GM21515 (cell line): Measurements from ENCODE around the gene GPR143.
"Not testable (repeated sequence)": the region's sequence is repeated elsewhere in the genome, so short reads cannot be mapped to it uniquely, and the experiment has no call there.

Experiments used
- ATAC-seq: cut with Tn5 transposase; IDR thresholded peaks from one replicate; pipeline ENCODE4 v1.9.1; 2021; ENCODE audit not compliant: unreplicated experiment

The GPR143 gene

DNA sequence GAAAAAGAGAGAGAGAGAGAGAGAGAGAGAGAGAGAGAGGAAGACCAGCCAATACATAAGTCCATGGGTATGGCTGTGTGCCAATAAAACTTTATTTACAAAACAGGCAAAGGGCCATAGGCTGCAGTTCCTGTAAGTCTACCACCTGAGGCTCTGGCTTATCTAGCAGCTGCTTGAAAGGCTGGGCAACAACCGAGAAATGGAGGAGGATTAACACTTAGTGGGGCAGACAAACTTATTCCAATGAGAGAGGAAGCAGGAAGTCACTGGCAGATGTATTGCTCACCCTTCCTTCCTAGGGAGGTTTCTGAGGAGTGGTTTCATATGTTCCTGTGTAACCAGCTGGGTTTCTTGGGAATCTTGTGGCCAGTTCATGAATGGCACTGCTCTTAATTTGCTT lies 4.7 kb upstream of the GPR143 start:
- no peak for ATAC-seq

DNA sequence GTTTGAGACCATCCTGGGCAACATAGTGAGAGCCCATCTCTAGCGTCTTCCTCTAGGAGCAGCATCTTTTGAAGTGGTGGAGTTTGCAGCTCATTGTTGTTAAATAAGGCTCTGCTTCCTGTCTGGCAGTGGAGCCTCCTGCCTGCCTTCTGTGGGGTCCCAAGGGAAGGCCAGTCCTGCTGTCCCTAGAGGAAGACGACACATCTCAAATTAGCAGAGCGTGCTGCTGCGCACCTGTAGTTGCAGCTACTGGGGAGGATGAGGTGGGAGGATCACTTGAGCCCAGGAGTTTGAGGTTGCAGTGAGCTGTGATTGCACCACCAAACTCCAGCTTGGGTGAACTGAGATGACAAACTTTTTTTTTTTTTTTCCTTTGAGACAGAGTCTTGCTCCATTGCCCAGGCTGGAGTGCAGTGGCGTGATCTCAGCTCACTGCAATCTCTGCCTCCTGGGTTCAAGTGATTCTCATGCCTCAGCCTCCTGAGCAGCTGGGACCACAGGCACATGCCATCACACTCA lies 2.7 kb upstream of the GPR143 start:
- not testable (repeated sequence) for ATAC-seq

DNA sequence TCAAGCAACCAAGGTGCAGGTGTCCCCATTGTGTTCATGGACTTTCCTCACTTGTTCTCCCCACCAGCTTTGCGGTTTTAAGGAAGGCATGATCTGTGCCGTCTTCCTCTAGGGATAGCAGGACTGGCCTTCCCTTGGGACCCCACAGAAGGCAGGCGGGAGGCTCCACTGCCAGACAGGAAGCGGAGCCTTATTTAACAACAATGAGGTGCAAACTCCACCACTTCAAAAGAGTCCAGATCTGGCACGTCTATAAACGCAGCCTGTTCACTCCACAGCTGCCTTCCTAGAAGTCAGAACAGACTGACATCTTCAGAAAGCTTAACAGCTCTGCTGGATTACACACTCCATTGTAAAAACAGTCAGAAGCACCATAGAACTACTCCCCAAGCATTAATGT lies 1.7 kb upstream of the GPR143 start:
- no peak for ATAC-seq

DNA sequence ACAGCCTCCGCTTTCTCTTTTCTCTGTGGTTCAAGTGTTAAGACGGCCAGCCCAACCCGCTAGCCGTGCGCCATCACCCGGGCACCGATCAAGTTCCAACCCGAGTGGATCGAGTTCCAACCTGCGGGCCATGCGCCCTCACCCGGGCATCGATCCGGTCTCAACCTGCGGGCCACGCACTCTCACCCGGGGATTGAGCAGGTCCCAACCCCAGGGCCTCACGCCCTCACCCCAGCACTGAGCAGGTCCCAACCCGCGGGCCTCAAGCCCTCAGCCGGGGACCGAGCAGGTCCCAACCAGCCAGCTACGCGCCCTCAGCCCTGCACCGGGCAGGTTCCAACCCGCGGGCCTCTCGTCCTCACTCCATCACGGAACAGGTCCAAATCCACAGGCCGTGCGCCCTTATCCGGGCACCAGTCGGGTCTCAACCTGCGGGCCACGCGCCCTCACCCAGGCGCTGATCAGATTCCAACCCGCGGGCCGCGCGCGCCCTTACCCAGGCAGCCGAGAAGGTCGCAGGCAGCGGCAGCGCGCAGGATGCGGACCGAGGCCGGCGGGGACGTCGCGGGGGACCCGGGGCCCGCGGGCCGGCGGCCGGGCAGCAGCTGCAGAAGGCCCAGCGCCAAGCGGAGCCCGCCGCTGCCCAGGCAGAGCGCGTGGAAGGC lies 443 bp downstream of the GPR143 start:
- ATAC-seq, result no peak

DNA sequence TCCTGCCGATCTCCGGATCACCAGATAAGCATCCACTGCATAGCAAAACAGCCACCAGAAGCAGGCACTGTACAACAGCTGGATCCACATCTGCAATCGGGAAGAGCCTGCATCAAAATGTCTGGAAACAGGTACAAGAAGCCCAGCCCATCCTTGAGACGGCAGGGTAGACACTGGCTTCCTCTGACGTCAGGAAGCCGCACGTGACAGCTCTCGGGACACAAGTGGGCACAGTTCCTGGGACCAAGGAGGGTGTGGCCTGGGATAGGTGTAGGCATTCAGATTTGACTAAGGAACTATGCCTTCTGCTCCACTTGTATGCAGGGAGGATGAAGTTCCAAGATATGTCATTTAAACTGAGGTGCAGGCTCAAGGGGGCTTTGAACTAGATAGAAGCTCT lies 6.3 kb downstream of the GPR143 start:
- ATAC-seq, result no peak

DNA sequence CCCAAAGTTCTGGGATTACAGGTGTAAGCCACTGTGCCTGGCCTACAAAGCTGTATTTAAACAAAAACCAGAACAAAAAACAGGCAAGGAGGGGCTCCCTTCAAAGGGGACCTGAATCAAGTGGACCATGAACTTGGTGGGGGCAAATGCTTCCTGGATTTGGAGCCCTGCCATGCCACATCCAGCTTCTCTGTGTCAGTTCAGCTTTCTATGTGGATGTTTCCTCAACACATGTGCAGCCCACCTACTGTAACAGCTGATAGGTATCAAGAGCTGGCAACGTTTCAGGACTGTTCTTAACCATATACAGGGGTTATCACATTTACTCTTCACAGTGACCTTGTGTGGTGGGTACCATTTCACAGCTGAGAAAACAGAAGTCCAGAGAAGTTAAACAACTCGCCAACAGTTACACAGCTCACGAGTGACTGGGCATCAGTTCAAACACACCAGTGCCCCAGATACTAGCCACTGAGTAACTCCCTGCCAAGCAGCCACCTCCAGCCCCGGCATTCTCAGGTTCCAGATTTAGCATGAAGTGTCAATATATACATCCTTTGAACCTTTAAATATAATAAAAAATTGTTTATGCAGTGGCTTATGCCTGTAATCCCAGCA lies 7.5 kb downstream of the GPR143 start:
- ATAC-seq, result no peak

DNA sequence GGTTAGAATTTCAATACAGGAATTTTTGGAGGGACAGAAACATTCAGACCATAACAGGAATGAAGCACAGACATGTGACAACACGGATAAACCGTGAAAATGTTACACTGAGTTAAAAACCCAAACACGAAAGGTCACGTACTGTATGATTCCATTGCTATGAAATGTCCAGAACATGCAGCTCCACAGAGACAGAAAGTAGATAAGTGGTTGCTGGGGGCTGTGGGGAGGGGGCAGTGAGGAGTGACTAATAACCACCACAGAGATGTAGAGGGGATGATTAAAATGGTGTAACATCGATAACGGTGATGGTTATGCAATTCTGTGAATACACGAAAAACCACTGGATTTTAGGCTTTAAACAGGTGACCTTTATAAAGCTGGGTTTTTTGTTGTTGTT lies 8.3 kb downstream of the GPR143 start:
- no peak for ATAC-seq

DNA sequence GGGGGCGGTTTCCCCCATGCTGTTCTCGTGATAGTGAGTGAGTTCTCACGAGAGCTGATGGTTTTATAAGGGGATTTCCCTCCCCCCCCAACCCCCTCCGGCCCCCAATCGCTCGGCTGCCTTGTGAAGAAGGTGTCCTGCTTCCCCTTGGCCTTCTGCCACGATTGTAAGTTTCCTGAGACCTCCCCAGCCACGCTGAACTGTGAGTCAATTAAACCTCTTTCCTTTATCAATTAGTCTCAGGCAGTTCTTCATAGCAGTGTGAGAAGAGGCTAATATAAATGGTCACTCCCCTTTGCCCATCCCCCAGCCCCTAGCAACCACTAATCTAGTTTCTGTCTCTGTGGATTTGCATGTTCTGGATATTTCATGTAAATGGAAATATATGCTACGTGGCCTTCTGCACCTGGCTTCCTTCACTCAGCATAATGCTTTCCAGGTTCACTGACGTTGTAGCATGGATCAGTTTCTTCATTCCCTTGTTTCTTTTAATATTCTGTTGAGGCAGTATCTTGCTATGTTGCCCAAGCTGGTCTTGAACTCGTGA lies 16.4 kb downstream of the GPR143 start:
- ATAC-seq, result no peak

DNA sequence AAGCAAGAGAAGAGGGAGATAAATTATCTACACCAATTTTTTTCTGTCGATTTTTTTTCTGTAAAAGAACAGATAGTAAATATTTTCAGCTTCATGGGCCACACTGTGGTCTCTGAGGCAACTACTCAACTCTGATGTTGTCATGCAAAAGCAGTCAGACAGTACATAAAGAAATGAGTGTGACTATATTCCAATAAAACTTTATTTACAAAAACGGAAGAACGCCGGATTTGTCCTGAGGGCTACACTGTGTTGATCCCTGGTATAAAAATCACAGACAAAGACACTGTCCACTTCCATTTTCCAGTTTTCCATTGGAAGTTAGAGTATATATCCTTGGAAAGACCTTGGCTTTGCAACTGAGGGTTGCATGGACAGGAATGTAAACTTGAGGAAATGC lies 18.0 kb downstream of the GPR143 start:
- ATAC-seq, result no peak

DNA sequence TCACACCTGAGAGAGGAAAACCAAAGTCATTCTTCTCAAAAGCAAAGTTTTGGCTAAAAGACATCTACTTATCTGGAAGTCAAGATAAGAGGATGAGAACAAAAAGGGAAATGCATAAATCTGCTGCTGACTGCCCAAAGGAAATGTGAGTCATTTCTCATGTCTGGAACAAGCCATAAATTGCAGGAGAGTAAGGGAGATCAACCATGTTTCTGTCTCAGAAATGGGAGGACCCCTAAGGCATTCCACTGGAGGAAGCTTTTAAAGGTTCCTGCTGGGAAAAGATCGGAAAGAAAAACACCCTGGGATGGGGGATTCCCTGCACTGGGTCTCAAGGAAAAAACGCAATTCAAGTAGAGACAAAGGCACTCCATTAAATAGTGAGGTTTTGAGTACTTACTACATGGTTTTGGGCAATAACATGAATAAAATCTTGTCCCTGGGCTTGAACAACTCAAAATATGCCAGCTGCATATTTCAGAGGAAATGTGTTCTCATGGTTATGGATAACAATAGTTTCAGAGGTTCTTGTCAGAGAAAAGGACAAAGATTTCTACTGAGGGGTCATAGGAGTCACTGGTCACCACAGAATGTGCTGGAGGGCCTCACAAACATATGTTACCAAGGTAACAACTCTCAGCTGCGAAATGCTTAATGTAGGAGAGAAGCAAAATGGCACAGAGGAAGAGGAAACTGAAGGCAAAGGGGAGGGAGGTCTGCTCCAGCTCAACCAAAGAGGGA lies 19.3 kb downstream of the GPR143 start:
- ATAC-seq, result no peak

DNA sequence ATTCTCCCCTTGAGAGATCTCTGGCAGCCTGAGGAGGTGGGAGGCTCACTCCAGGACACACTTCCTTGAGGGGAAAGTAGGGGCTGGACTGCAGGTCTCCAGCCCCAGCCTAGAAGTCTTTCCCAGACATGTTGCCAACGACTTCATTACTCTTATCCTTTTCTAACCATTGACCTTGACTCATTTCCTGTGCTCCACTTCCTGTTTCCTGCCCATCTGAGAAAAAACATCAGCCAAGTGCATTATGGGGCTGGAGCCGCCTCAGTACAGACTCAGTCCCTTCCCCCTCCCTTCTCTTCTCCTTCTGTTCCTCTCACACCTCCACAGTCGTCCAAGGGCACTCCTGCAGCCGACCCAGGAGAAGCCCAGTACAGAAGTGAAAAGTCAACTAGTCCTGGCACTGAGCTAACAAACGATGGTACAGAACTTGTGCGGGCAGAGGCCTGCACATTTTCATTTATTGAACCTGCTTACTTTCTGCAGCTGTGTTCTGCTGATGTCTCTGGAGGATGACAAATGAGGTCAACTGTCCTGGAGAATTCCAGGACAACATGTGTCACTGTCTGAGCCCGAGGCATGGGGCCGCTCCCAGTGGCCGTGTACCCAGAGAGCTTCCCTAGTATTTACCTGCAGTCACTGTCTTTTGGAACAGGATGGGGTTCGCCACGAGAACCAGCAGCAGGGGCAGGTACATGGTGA lies 20.1 kb downstream of the GPR143 start:
- no peak for ATAC-seq

DNA sequence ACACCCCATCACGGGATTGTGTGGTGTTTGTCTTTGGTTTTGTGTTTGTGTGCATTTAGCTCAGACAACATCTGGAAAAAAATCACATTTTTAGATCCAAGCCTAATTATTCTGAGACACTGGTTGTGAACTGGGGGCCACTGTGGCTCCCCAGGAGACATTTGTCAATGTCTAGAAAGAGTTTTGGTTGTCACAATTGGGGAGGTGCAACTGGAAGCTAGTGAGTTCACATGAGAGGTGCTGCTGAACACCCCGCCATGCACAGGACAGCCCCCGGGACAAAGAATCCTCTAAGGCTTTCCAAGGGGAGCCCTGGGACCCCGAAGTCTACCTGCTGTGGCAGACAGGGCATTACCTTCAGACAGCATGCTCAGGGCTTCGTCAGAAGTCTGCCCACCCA lies 26.5 kb downstream of the GPR143 start:
- ATAC-seq, result no peak

DNA sequence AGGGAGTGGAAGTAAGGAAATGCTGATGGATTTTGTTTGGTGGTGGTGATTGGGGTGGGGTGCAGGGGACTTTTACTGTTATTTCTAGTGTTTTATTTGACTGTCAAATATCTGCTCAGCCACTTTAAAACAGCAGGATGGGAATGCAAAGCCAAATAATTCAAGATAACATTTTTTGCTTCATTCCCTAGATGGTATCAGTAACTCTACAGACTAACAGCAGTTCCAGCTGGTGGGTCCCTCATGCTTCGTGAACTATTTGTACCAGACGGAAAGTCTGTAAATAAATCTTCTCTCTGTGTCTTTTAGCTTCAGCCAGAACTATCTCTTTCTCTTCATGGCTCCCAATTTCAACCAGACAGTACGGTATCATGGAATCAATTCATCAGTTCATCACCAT lies 27.5 kb downstream of the GPR143 start:
- no peak for ATAC-seq

DNA sequence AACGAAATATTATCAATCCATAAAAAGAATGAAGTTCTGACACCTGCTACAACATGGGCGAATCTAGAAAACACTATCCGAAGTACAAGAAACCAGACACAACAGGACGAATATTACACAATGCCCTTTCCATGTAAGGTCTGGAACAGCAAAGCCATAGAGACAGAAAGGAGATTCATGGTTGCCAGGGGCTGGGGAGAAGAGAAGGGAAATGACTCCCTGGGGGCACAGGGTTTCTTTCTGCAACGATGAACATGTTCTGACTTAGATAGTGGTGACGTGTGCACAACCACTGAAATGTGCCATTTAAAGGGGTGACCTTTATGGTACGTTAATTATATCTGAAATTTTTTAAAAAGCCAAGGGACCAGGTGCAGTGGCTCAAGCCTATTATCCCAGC lies 28.3 kb downstream of the GPR143 start:
- no peak for ATAC-seq

DNA sequence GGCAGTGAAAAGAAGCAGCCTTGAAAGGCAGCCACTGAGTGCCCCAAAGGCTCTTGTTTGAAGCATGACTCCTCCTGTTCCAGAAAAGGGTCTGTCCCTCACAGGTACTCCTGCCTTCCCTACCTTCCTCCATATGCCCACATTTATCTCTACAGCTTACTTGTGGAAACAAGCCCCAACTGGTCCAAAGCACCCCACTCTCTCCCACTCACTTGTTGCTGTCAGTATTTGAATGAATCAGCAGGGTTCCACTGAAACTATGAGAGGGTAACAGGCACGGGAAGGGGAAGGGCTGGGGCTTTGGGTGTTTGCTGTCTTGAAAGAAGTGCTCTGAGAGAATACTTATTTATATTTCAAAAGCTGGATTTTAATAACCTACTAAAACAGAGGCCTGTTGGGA lies 34.9 kb downstream of the GPR143 start:
- ATAC-seq, result no peak

DNA sequence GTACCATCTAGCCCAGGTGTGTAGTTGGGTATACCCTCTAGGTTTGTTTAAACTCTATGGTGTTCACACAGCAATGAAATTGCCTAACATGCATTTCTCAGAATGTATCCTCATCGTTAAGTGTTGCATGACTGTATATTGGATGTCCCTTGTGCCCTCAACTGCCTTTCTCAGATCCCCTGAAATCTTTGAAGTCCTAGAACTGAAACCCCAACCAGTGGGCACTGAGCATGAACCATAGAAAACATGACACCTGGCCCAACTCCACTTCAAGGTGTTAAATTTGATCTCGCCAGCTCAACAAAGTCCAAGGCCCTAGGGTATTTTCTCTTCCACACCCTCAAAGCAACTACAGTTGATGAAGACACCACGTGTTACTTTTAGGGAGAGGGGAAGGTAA lies 35.6 kb downstream of the GPR143 start:
- ATAC-seq, result no peak

DNA sequence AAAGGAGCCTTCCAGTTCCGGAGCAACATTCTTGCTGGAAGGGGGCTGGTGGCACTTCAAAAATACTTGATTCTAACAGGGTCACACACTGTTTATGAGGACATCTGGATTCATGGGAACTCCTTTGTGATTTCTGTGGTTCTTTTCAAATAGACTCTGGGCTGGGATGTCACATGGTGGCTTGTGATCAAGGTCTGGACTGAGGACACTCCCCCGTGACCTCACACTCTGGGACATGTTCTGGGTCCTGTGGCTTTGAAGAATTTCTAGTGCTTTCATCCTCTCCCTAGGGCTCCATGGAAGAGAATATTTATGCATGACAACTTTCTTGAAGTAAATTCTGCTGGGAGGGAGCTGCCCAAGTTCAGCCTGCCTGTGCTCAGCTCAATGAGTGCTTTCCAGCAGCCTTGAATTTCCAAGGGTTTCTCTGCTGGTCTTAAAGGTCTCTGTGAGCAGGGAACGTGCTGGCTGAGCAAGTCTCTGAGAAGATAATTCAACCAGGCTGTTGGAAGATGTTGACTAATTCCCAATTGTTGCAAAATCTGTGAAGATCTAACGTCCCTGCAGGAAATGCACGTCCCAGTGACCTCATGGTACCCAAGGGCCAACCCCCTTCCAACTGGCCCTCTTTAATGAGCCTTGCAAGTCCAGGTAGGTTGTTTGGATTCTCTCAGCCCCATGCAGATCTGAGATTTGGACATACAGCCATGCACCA lies 36.3 kb downstream of the GPR143 start:
- ATAC-seq, result no peak

DNA sequence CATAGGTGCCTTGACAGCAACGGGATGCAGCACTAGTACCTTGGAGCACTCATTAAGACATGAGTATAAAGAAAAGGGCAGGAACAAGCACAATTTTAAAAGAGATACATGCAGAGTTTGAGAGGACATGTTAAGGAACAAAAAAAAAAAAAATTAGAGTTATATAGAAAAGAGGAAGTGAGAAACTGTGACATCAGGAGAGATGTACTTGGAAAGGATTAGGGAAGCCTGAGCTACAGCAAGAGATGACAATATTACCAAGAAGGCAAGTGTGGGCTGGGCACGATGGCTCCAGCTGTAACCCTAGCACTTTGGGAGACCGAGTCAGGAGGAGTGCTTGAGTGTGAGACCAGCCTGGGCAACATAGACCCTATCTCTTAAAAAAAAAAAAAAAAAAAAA lies 37.4 kb downstream of the GPR143 start:
- ATAC-seq, result no peak

DNA sequence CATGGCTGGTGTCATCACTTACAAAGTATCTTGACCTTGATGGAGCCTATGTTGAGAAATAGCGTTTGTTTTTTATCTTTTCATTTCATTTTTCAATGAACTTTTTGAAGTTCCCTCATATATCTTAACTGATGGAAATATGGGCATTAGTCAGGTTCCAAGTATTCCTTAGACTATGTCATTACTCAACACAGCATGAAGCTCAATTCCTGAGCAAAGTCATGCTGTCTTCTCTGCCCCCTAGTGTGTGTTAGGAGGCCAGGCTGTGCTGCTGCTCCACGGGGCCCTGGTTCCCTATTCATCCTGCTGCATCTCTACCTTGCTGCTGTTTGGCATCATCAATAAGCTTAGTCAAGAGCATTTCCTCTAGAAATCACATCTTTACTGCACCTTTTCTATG lies 40.9 kb downstream of the GPR143 start:
- ATAC-seq, result no peak

DNA sequence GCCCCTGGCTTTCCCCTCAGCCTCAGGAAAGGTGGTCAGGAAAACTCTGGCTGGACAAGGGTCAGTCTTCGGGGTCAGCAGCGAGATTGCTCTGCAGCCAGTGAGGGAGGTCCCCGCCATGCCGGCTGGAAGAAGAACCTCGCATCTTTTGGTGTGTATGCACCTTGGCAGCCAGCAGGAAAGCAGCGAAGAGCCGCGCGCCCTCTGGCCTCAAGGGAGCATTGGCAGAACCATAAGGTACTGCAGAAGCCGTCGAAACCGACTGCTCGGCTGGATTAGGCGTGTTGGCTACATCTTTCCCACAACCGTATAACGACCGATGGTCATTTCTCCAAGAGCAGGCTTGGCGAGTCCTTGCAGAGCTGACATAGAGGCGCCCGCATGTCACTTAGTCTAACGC lies 48.3 kb downstream of the GPR143 start:
- ATAC-seq, result no peak

DNA sequence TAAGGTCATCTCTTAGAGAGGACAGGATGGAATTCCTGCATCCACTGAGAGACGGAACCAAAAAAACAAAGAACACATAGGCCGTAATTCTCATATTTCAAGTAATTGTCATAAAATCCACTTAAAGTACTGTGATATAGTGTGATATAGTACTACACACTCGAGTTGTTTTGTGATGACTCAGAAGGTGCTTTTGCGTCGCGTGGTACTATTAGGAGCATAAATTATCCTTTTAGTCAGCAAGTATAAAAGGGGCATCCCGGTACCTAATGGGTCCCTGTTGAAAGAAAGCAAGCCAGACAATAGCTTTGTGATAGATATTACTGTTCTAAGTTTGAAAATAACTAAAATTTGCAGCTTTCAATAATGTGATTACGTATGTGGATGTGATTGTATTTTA lies 55.3 kb downstream of the GPR143 start:
- no peak for ATAC-seq
